ENCODE measurements around the gene GNG13. TPM values are rescaled to one million over a fixed set of nuclear protein-coding genes. Genes with fewer than 3 reads are reported as not detected.

Gene GNG13
- total RNA-seq, 1 donor from 2014 or later: not detected

- DNase-seq (ENCODE audit: low read depth, low spot score): no peak
Observed at GRCh38 chr16:814974-815373, 14.4 kb upstream of the GNG13 start.

DNA sequence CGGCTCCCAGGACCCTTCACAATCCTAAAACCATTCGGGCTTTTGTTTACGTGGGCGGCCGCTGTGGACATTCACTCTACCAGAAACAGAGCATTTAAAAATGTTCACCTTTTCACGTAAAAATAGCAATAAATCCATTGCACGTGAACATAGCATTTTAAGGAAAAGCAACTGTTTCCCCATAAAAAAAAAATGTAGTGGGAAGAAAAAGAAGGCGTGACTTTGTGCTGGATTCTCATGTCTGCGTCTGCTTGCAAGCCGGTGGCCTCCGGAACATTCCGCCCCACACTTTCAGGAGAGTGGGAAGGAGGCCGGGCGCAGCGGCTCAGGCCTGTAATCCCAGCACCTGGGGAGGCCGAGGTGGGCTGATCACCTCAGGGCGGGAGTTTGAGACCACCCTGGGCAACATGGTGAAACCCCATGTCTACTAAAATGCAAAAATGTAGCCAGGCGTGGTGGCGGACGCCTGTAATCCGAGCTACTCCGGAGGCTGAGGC lies 13.4 kb upstream of the GNG13 start:
- DNase-seq (ENCODE audit: low read depth, low spot score): no peak

DNA sequence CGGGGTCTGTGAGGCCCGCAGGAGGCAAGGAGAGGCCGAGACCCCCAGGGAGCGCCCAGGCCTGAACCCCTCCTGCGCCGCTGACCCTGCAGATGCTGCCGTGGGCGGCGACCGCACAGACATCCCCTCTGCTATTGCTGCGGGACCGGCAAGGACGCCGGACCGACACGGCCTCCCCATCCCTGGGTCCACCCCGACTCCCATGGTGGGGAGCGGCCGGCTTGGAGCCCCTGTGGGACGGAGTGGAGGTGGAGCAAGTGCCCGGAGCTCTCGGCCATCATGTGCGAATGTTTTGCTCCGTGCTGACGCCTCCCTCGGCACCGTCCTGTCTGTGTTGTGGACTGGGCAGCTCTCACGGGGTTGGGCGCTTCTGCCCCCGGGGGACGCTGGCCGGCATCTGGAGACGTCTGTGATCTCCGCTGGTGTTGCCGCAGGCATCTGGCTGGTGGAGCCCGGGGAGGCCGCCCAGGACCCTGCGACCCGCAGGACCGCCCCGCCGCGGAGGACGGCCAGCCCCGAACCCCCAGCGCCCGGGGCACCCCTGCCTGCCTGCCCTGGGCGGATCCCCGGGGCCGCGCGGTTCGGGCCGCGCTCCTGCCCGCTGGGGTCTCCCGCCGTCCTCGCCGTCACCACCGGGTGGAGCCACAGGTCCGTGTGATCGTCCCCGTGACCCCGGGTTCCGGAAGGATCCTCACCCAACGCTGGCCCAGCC lies 12.8 kb upstream of the GNG13 start:
- DNase-seq (ENCODE audit: low read depth, low spot score): no peak

DNA sequence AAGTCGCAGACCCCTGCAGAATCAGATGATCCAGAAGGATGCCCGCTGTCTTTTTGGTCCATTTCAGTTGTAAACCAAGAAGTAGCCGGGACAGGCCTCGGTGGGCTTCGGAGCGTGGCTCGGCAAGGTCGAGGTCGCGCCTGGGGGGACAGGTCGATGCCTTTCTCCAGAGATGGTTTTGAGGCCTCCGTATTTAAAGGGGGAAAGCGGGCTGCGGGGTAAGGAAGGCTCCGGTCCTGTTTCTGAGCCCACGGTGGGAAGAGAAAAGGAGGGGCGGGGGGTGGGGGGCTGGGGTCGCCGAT lies 7.5 kb upstream of the GNG13 start:
- DNase-seq (ENCODE audit: low read depth, low spot score): no peak

DNA sequence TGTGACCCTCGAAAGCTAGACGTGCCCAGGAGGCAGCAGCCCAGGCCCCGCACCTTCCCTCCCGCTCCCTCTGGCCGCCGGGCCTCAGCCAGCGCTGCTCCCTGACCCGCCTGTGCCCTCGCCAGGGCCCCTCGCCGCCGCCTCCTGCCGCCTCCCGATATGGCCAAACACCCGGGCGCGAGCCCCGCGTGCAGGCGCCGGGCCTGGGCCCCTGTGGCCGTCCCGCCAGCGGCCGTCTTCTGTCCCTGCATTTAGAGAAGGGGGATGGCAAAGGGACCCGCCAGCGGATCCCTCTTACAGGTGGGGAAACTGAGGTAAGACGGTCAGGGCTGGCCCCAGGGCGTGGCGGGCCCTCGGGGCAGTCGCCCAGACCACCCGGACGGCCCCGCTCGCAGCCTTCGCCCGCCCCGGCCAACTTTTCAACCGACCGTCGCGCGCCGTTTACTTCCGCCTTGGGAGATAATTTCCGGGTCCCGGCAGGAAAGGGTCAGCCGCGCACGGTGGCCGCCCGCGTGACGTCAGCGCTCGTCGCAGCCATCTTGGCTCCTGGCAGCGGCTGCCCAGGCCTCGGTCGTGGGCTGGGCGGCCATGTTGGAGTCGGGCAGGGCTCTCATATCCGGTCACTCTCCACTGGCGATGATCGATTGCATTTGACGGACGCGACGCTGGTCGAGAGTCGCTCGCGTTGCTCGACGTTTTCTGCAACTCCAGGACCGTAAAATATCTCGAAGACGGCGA lies 7.0 kb upstream of the GNG13 start:
- DNase-seq (ENCODE audit: low read depth, low spot score): peak; percentile 71

GRCh38 chr16:805474-805873 lies 4.9 kb upstream of the GNG13 start:
- DNase-seq (ENCODE audit: low read depth, low spot score): no peak

- no peak for DNase-seq (ENCODE audit: low read depth, low spot score)
Observed at GRCh38 chr16:804193-805048, 3.9 kb upstream of the GNG13 start.

GRCh38 chr16:803754-804080 lies 3.2 kb upstream of the GNG13 start:
- DNase-seq (ENCODE audit: low read depth, low spot score): no peak

GRCh38 chr16:802914-803753 lies 2.6 kb upstream of the GNG13 start:
- no peak for DNase-seq (ENCODE audit: low read depth, low spot score)

GRCh38 chr16:802461-802860 lies 1.9 kb upstream of the GNG13 start:
- DNase-seq (ENCODE audit: low read depth, low spot score): no peak

DNA sequence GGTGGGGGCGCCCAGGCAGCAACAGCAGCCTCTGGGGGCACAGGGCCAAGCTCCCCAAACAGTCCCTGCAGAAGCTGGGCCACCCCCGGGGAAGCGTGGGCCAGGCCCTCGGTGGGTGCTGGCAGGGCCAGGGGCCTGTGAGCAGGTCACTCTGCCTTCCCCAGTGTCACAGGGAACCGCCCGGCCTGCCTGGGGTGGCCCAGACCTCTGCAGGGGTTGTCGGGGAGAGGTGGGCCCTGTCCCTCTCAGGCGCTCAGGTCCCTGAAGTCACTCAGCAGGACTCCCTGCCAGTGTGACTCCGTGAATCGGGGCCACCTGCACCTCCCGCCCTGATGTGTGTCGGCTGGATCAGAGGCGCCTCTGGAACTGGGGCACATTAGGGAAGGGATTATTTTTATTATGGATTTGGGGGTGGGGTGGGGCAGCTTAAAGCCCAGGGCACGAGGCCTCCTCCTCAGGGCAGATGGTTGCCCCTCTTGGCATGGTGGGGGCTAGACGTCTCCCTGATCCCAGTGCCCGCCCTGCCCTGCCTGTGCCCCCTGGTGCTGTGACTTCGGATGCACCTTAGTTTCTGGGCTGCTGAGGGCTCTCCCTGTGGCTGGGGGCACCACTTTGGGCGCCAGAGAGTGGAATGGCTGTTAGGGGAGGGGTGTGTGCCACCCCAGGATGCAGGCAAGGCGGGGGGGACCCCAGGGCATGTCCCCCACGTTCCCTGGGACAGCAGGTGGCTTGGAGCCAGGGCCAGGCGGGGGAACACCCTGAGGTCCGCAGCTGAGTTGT lies 1.2 kb upstream of the GNG13 start:
- no peak for DNase-seq (ENCODE audit: low read depth, low spot score)

GRCh38 chr16:800834-801511 lies 439 bp upstream of the GNG13 start:
- no peak for DNase-seq (ENCODE audit: low read depth, low spot score)

DNA sequence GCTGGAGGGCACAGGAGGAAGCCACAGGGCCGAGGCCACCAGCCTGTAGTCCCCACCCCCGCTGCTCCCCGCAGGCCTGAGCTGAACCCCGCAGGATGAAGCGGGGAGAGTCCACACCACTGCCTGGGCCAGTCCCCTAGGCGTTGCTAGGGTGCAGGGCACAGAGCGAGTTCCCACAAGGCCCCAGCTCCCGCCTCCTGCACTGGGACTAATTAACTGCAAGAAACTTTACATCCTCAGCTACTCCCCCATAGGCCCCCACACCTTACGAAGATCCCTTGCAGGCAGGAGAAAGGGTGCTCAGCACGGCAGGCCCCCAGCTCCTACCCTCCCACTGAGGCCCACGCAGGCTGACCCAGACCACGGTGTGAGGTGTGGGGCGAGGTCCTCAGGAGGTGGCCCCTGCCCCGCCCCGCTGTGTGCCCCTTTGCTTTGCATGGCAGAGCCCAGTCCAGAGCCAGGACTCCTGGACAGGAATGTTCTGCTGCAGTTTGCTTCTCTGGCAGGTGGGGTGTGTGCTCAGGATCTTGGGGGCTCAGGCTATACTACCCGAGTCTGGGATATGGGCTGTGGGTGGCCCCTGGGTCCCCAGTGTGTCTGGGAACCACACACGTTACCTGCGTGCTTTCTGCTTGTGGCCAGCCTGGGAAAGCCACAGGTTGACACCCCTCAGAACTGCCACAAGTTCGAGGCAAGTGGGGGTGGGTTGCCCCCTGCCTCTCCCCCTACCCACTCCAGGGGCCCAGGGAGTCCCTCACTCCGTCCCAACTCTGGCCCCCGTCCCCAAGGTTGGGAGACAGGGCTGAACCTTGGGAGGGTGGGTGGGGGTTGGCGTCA lies 1.2 kb downstream of the GNG13 start:
- no peak for DNase-seq (ENCODE audit: low read depth, low spot score)

- DNase-seq (ENCODE audit: low read depth, low spot score): no peak
Observed at GRCh38 chr16:798666-799065, 1.9 kb downstream of the GNG13 start.

DNA sequence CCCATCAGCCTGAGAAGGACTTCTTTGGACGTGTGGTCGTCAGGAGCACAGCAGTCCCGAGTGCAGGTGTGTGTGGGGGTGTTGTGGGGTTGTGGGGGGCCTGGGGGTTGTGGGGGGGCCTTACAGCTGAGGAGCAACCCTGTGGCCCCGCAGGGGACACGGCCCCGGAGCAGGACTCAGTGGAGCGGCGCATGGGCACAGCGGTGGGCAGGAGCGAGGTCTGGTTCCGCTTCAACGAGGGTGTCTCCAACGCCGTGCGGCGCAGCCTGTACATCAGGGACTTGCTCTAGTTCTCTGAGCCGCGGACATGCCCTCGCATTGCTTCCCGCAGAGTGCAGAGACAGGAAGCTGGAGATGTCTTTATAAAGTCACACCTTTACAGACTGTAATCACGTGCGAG lies 2.8 kb downstream of the GNG13 start:
- DNase-seq (ENCODE audit: low read depth, low spot score): no peak

- no peak for DNase-seq (ENCODE audit: low read depth, low spot score)
Observed at GRCh38 chr16:797120-797420, 3.5 kb downstream of the GNG13 start.

DNA sequence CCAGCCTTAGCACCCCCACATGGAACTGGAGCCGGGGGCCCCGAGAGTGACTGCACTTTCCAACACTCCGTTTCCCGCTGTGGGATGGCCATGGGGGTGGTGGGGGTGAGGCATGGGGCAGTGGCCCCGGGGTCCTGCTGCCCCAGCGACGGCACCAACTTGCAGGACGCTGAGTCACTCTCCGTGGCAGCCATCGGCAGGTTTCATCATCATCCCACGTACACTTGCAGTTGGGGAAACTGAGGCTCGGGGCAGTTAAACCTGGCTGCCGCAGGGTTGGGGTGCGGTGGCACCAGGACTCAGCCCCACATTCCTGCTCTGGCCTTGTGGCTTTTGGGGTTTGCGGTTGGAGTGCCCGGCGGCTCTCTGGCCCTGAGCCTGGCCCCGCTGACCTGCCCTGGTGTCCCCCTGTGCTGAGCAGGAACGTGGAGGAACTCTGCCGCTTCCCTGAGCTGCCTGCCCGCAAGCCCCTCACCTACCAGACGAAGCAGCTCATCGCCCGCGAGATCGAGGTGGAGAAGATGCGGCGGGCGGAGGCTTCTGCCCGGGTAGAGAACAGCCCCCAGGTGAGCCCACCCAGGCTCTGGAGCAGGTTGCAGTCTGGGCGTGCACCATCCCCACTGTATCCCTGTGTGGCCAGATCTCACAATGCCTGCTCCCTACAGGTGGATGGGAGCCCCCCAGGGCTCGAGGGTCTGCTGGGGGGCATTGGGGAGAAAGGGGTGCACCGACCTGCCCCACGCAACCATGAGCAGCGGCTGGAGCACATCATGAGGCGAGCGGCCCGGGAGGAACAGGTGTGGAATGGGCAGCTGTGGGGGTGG lies 4.0 kb downstream of the GNG13 start:
- DNase-seq (ENCODE audit: low read depth, low spot score): no peak

GRCh38 chr16:795580-796229 lies 4.8 kb downstream of the GNG13 start:
- no peak for DNase-seq (ENCODE audit: low read depth, low spot score)
